GM18873 (cell line): ENCODE results near the gene CTDSPL2.
A peak's percentile ranks its signal among the peaks of the same experiment; 100 is the strongest.
"Not testable (repeated sequence)": the region's sequence is repeated elsewhere in the genome, so short reads cannot be mapped to it uniquely, and the experiment has no call there.

Source experiments
- ATAC-seq: cut with Tn5 transposase; IDR thresholded peaks from one replicate; pipeline ENCODE4 v1.9.1; 2021; ENCODE audit warnings: mild to moderate bottlenecking, moderate library complexity, moderate number of reproducible peaks; ENCODE audit not compliant: unreplicated experiment, low FRiP score

The CTDSPL2 gene

GRCh38 chr15:44479343-44479742, 51.9 kb downstream of the CTDSPL2 start:
- ATAC-seq, result no peak

GRCh38 chr15:44482090-44482489, 54.7 kb downstream of the CTDSPL2 start:
- no peak for ATAC-seq

DNA sequence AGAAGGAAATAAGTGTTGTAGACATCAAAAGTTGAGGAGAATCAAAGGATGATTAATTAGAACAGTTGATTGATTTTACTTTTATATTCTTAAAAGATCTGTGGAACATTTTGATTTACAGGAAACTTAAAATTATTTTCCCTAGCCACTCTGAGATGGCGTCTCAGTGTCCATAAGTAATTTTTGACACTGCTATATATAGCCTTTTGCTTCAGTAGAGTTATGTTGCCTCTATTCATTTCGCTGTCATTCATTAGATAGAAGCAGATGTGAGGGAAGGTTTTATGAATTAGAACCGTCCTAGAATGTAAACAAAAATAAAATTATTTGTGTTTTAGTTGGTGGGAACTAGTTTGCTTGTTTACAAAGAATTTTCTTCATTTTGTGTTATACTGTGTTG, 58.5 kb downstream of the CTDSPL2 start:
- no peak for ATAC-seq

- ATAC-seq, result no peak
Observed at GRCh38 chr15:44489464-44489863, 62.0 kb downstream of the CTDSPL2 start.

DNA sequence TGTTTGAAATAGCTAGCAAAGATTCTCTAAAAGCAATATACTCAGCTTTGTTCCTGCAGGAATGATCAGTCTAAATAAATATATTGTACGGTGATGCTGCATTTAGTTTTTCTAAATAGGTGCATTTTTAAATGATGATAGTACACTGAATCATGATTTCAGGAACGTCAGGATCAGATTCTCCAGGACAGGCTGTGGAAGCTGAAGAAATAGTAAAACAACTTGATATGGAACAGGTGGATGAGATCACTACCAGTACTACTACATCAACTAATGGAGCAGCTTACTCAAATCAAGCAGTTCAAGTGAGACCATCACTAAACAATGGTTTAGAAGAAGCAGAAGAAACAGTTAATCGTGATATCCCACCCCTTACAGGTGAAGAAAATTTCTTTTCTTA, 63.2 kb downstream of the CTDSPL2 start:
- ATAC-seq, result no peak

DNA sequence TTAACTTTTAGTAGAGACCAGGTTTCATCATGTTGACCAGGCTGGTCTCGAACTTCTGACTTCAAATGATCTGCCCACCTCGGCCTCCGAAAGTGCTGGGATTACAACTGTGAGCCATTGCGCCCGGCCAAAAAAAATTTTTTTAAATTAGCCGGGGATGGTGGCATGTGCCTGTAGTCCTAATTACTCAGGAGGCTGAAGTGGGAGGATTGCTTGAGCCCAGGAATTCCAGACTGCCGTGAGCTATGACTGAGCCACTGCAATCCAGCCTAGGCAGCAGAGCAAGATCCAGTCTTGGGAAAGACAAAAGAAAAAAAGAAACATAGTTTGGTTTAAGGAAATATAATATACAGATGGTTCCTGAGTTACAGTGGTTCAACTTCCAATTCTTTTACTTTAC, 64.6 kb downstream of the CTDSPL2 start:
- no peak for ATAC-seq

- no peak for ATAC-seq
Observed at GRCh38 chr15:44492672-44493071, 65.2 kb downstream of the CTDSPL2 start.

GRCh38 chr15:44495562-44495961, 68.1 kb downstream of the CTDSPL2 start:
- no peak for ATAC-seq

GRCh38 chr15:44500555-44500954, 73.1 kb downstream of the CTDSPL2 start:
- no peak for ATAC-seq

- ATAC-seq, result no peak
Observed at GRCh38 chr15:44501768-44502366, 74.4 kb downstream of the CTDSPL2 start.

- no peak for ATAC-seq
Observed at GRCh38 chr15:44516436-44516835, 89.0 kb downstream of the CTDSPL2 start.

DNA sequence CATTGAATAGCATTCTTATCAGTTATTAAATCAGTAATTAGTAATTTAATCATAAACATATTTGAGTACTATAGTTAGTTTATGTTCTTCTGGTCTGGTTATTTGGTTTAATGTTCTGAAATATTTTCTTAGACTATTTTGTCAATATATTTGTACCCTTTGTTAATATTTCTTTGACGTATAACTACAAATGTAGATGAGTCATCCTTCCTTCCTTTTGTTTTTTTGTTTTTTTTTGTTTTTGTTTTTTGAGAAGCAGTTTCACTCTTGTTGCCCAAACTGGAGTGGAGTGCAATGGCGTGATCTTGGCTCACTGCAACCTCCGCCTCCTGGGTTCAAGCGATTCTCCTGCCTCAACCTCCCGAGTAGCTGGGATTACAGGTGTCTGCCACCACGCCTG, 92.1 kb downstream of the CTDSPL2 start:
- ATAC-seq, result no peak

DNA sequence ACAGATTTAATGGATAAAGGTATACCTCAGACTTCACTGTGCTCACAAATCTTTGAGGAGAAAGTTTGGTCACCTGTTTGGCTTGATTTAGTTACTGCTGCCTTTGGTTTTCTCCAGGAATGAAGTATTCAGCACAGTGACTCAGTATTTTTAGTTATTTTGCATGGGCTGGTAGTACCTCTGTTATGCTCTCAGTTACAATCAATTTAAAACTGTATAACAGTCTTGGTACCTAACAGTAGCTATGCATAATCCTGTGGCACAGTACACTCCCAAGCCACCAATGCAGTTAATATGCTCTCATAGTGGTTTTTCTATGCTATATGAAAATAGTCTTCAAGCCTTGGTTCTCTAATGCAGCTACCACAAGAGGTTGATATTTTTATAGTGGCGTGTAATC, 97.6 kb downstream of the CTDSPL2 start:
- ATAC-seq, result no peak

GRCh38 chr15:44527241-44527640, 99.8 kb downstream of the CTDSPL2 start:
- ATAC-seq, result no peak

GRCh38 chr15:44529864-44530604, 102.6 kb downstream of the CTDSPL2 start:
- no peak for ATAC-seq

DNA sequence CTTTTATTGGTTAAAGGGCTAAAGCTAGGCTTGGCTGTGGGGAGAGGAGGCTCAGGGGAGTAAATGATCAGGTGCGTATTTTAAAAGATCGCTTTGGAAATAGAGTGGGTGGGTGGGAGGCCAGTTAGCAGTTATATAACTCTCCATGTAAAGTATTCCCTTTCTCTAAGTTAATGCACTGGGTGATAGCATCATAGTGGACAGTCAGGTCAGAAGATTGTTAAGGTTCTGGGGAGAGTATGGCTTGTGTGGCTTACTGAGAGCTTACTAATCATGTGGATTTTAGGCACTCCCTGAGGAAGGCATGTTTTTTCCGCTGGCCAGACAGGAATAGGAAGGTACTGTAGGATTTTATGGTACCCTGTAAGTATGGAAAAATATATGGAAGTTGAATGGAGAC, 103.2 kb downstream of the CTDSPL2 start:
- ATAC-seq, result no peak

- not testable (repeated sequence) for ATAC-seq
Observed at GRCh38 chr15:44532275-44532674, 104.8 kb downstream of the CTDSPL2 start.

- no peak for ATAC-seq
Observed at GRCh38 chr15:44532689-44533088, 105.3 kb downstream of the CTDSPL2 start.

GRCh38 chr15:44535092-44535491, 107.7 kb downstream of the CTDSPL2 start:
- no peak for ATAC-seq

- ATAC-seq, result no peak
Observed at GRCh38 chr15:44535523-44536301, 108.3 kb downstream of the CTDSPL2 start.

GRCh38 chr15:44536302-44536961, 109.0 kb downstream of the CTDSPL2 start:
- ATAC-seq, result peak; percentile 60
